ENCODE results near the gene TLR8.

TLR8 gene

GRCh38 chrX:12878536-12878935 is 27.9 kb upstream of the TLR8 start:
- no peak for ATAC-seq

GRCh38 chrX:12881914-12882313 is 24.5 kb upstream of the TLR8 start:
- TF ChIP-seq POU6F1 (CRISPR knock-in tag; IDR thresholded peaks at IDR 0.05; ENCODE audit: borderline replicate concordance, low read depth) (no peak), ZFP30 (CRISPR knock-in tag; IDR thresholded peaks at IDR 0.05) (no peak), CREB5 (CRISPR knock-in tag; IDR thresholded peaks at IDR 0.05; ENCODE audit: low read depth) (no peak), ZC3H10 (CRISPR knock-in tag; IDR thresholded peaks at IDR 0.05) (no peak), ISL1 (CRISPR knock-in tag; IDR thresholded peaks at IDR 0.05) (no peak)
- no peak for ATAC-seq

More at GRCh38 chrX:12878536-12878935, 27.9 kb upstream of the TLR8 start:
- TF ChIP-seq SNAI2 (CRISPR knock-in tag; IDR thresholded peaks at IDR 0.05) (no peak), CSRNP3 (CRISPR knock-in tag; IDR thresholded peaks at IDR 0.05) (no peak), CSDC2 (CRISPR knock-in tag; IDR thresholded peaks at IDR 0.05) (no peak), ZFP30 (CRISPR knock-in tag; IDR thresholded peaks at IDR 0.05) (no peak)

- TF ChIP-seq ZFP3 (CRISPR knock-in tag; IDR thresholded peaks at IDR 0.05) (no peak), SNAI2 (CRISPR knock-in tag; IDR thresholded peaks at IDR 0.05) (no peak), PPARA (CRISPR knock-in tag; IDR thresholded peaks at IDR 0.05; ENCODE audit: borderline replicate concordance) (no peak), ZNF8 (CRISPR knock-in tag; IDR thresholded peaks at IDR 0.05) (no peak), OSR1 (CRISPR knock-in tag; IDR thresholded peaks at IDR 0.05) (no peak), CSDC2 (CRISPR knock-in tag; IDR thresholded peaks at IDR 0.05) (no peak), ZNF565 (CRISPR knock-in tag; conservative IDR thresholded peaks at IDR 0.05; ENCODE audit: low read depth) (no peak), RARB (CRISPR knock-in tag; IDR thresholded peaks at IDR 0.05) (no peak), ZC3H10 (CRISPR knock-in tag; IDR thresholded peaks at IDR 0.05) (no peak), PATZ1 (CRISPR knock-in tag; IDR thresholded peaks at IDR 0.05; ENCODE audit: borderline replicate concordance) (no peak), TSHZ2 (CRISPR knock-in tag; IDR thresholded peaks at IDR 0.05) (no peak)
- no peak for ATAC-seq
Observed at GRCh38 chrX:12885508-12885907, 20.9 kb upstream of the TLR8 start.

GRCh38 chrX:12886545-12886944 is 19.9 kb upstream of the TLR8 start:
- TF ChIP-seq OSR1 (CRISPR knock-in tag; IDR thresholded peaks at IDR 0.05) (no peak), ZNF565 (CRISPR knock-in tag; conservative IDR thresholded peaks at IDR 0.05; ENCODE audit: low read depth) (no peak), CREB5 (CRISPR knock-in tag; IDR thresholded peaks at IDR 0.05; ENCODE audit: low read depth) (no peak), TCF4 (CRISPR knock-in tag; IDR thresholded peaks at IDR 0.05; ENCODE audit: borderline replicate concordance) (no peak), ZNF8 (CRISPR knock-in tag; IDR thresholded peaks at IDR 0.05) (no peak), ZNF70 (CRISPR knock-in tag; IDR thresholded peaks at IDR 0.05) (no peak), CSDC2 (CRISPR knock-in tag; IDR thresholded peaks at IDR 0.05) (no peak), ZFP30 (CRISPR knock-in tag; IDR thresholded peaks at IDR 0.05) (no peak), SNAI2 (CRISPR knock-in tag; IDR thresholded peaks at IDR 0.05) (no peak), TSHZ2 (CRISPR knock-in tag; IDR thresholded peaks at IDR 0.05) (no peak), PPARA (CRISPR knock-in tag; IDR thresholded peaks at IDR 0.05; ENCODE audit: borderline replicate concordance) (no peak), BACH2 (CRISPR knock-in tag; IDR thresholded peaks at IDR 0.05; ENCODE audit: borderline replicate concordance) (no peak), ZFP3 (CRISPR knock-in tag; IDR thresholded peaks at IDR 0.05) (no peak), ZC3H10 (CRISPR knock-in tag; IDR thresholded peaks at IDR 0.05) (no peak)
- no peak for ATAC-seq
